ENCODE measurements around the gene SLK.

GRCh38 chr10:104028146-104028545 lies 61.2 kb downstream of the SLK start:
- TF ChIP-seq POLR2A (IDR thresholded peaks at IDR 0.05; ENCODE audit: low read depth, low read length) (no peak), POLR2AphosphoS5 (IDR thresholded peaks at IDR 0.05; ENCODE audit: low read depth, low read length) (no peak)
